Ishikawa (cell line): ENCODE measurements around the gene SBNO2.

Source experiments
- CEBPB ChIP-seq: IDR thresholded peaks from 2 replicates; pipeline ENCODE4 v1.6.1; 2012
- CREB1 ChIP-seq: IDR thresholded peaks from 2 replicates; pipeline ENCODE4 v1.6.1; 2012; ENCODE audit warnings: low read depth
- EP300 ChIP-seq: IDR thresholded peaks from 2 replicates; pipeline ENCODE4 v1.6.1; 2012; ENCODE audit warnings: borderline replicate concordance
- NFIC ChIP-seq: IDR thresholded peaks from 2 replicates; pipeline ENCODE4 v1.6.1; 2012
- RAD21 ChIP-seq: IDR thresholded peaks from 2 replicates; pipeline ENCODE4 v1.6.1; 2012; ENCODE audit warnings: low read depth
- TAF1 ChIP-seq: IDR thresholded peaks from 2 replicates; pipeline ENCODE4 v1.6.1; 2012; ENCODE audit warnings: low read depth, mild to moderate bottlenecking
- TCF12 ChIP-seq: IDR thresholded peaks from 2 replicates; pipeline ENCODE4 v1.6.1; 2012; ENCODE audit warnings: low read depth
- TEAD4 ChIP-seq: IDR thresholded peaks from 2 replicates; pipeline ENCODE4 v1.6.1; 2012
- YY1 ChIP-seq: IDR thresholded peaks from 2 replicates; pipeline ENCODE4 v1.6.1; 2012; ENCODE audit warnings: low read depth
- ZBTB7A ChIP-seq: IDR thresholded peaks from 2 replicates; pipeline ENCODE4 v1.6.1; 2012; ENCODE audit warnings: low read depth
- TF ChIP-seq, protein P1 (sequence below): IDR thresholded peaks from 2 replicates; pipeline ENCODE4 v1.6.1; 2012; ENCODE audit warnings: low read depth, mild to moderate bottlenecking
- TF ChIP-seq, protein P2 (sequence below): IDR thresholded peaks from 2 replicates; pipeline ENCODE4 v1.6.1; 2012
- TF ChIP-seq, protein P3 (sequence below): IDR thresholded peaks from 2 replicates; pipeline ENCODE4 v1.6.1; 2012

DNA sequence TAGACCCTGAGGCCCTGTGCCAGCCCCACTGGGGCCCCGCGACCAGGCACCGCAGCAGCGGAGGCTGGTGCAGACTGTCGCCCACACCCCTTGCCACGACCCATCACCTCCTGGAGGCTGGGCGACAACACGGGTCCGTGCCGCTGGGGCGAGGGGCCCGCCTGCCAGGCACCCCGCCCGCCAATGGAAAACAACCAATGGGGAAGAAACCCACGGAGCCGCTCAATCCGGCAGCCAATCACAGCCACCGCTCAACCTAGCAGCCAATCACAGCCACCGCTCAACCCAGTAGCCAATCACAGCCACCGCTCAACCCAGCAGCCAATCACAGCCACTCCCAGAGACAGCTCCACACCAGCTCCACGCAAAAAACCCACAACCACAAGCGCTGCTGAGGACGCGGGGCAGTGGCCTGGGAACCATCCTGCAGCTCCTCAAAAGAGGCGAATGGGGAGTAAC lies 40.6 kb downstream of the SBNO2 start:
- no peak for TF ChIP-seq TAF1
- TF ChIP-seq, protein P1, sequence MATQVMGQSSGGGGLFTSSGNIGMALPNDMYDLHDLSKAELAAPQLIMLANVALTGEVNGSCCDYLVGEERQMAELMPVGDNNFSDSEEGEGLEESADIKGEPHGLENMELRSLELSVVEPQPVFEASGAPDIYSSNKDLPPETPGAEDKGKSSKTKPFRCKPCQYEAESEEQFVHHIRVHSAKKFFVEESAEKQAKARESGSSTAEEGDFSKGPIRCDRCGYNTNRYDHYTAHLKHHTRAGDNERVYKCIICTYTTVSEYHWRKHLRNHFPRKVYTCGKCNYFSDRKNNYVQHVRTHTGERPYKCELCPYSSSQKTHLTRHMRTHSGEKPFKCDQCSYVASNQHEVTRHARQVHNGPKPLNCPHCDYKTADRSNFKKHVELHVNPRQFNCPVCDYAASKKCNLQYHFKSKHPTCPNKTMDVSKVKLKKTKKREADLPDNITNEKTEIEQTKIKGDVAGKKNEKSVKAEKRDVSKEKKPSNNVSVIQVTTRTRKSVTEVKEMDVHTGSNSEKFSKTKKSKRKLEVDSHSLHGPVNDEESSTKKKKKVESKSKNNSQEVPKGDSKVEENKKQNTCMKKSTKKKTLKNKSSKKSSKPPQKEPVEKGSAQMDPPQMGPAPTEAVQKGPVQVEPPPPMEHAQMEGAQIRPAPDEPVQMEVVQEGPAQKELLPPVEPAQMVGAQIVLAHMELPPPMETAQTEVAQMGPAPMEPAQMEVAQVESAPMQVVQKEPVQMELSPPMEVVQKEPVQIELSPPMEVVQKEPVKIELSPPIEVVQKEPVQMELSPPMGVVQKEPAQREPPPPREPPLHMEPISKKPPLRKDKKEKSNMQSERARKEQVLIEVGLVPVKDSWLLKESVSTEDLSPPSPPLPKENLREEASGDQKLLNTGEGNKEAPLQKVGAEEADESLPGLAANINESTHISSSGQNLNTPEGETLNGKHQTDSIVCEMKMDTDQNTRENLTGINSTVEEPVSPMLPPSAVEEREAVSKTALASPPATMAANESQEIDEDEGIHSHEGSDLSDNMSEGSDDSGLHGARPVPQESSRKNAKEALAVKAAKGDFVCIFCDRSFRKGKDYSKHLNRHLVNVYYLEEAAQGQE = no peak
- no peak for TF ChIP-seq CREB1
- TF ChIP-seq, protein P2, sequence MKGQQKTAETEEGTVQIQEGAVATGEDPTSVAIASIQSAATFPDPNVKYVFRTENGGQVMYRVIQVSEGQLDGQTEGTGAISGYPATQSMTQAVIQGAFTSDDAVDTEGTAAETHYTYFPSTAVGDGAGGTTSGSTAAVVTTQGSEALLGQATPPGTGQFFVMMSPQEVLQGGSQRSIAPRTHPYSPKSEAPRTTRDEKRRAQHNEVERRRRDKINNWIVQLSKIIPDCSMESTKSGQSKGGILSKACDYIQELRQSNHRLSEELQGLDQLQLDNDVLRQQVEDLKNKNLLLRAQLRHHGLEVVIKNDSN = no peak
- TF ChIP-seq RAD21 = no peak
- TF ChIP-seq YY1 = no peak
- TF ChIP-seq, protein P3, sequence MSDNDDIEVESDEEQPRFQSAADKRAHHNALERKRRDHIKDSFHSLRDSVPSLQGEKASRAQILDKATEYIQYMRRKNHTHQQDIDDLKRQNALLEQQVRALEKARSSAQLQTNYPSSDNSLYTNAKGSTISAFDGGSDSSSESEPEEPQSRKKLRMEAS = no peak
- TF ChIP-seq TCF12 = no peak
- no peak for TF ChIP-seq EP300
- TF ChIP-seq ZBTB7A = no peak
- no peak for TF ChIP-seq CEBPB
- no peak for TF ChIP-seq TEAD4
- no peak for TF ChIP-seq NFIC
